GM18505 (cell line): ENCODE measurements around the gene MAB21L4.

Experiments
- ATAC-seq: cut with Tn5 transposase; IDR thresholded peaks from one replicate; pipeline ENCODE4 v1.9.1; 2021; ENCODE audit not compliant: unreplicated experiment
- POLR2A ChIP-seq: IDR thresholded peaks from 4 replicates; pipeline ENCODE4 v1.6.1; 2011; ENCODE audit warnings: borderline replicate concordance; ENCODE audit not compliant: insufficient read depth, insufficient read length; ENCODE audit errors: extremely low read depth

Gene MAB21L4

DNA sequence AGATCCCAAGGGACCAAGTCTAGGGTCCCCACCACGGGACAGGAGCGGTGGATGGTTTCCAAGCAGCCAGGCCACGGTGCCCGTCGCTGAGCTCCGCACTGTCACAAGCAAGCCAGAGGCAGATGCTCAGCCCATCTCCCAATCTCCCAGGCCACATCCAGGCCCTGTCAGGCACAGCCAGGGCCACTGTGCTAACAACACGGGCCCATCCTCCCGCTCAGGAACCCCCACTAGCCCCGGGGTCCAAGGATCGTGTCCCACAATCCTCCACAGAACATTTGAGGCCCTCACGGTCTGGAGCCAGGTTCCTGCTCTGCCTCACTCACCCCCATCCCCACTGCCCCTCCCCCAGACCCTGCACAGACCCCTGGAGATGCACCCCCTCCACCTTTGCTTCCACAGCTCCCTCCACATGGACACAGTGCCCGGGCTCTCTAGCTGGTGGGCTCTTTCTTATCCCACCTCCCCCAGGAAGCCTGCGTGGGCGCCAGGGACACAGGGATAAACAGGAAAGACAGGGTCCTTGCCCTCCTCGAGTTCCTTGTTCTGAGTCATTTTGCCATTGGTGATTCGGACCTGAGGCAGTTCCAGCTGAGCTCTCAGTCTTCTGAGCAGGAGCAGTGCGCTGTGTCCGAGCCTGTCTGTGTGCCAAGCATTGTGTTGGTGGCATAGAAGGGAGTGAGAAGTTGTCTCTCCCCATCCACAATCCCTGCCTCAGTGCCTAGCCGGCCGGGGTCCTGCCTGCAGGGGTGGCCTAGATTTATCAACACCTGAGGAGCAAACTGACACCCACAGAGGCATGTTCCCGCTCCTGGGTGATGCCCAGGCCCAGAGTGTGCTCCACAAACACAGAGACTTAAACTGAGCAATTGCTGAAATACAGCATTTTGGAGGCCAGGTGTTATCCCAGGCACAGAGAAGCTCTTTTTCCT lies 17.2 kb upstream of the MAB21L4 start:
- ATAC-seq, result no peak
- no peak for TF ChIP-seq POLR2A

GRCh38 chr2:240911641-240912265 lies 15.8 kb upstream of the MAB21L4 start:
- no peak for TF ChIP-seq POLR2A

GRCh38 chr2:240909216-240909974 lies 13.4 kb upstream of the MAB21L4 start:
- TF ChIP-seq POLR2A, result no peak
- ATAC-seq, result no peak

More at GRCh38 chr2:240911641-240912265, 15.8 kb upstream of the MAB21L4 start:
- ATAC-seq, result no peak

DNA sequence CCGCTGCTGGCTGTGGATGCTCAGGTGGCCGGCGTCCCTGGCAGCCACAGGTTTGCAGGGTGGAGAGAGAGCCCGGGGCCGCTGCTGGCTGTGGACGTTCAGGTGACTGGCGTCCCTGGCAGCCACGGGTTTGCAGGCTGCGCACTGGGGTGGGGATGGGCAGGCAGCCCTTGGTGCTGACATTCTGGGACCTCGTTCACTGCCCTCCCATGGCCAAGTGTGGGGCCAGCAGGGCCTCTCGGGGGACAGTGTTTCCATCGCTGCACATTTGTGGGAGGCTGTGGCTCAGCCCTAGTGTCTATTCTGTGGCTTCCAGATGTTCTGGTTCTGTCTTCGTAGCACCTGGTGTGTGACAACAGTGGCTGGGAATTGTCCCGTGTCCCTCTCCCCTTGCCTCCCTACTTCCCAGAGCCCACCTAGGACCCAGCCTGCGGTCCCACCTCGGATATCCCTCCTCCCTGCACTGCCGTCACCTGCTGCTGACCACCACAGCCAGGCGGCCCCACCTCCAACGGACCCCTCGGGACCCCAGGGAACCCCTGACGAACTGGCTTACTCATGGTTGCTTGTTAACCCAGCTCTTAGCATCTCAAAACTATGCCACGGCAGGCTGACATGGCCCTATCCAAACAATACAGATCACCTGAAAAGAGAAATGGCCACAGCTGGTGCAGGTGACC lies 11.1 kb upstream of the MAB21L4 start:
- ATAC-seq, result no peak
- TF ChIP-seq POLR2A, result no peak

DNA sequence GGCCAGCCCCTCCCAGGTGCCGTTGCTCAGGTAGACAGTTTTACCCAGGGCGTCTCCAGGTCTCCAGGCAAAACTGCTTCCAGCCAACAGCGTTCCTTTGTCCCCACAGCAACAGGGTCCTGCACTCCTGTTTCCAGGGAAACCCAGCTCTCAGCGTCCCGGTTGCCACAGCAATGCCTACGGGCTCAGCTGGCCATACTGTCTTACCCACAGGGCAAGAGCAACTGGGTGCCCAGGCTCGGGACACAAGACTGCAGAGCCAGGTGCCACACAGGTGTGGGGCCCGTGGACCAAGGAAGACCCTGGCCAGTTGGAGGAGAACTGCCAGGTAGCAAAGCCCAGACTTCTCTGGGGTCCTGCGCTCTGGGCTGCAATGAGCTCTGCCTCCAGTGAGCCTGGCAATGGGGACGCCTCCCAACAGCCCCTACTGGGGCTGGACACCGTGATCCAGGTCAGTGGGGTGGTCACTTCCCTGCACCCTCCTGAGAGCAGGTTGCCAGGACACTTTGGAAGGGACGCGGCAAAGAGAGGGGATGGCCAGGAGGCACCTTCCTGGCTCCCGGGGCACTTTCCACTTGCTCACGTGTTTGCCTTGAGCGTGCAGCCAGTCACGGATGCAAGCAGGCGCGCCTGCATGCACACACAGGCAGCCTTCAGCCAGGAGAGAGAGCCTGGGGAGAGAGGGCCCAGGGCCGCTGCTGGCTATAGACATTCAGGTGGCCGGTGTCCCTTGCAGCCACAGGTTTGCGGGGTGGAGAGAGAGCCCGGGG lies 10.4 kb upstream of the MAB21L4 start, which contains the start of gene CROCC2:
CROCC2 (plus strand) TSS at position 196 of the 770 bp plus-strand sequence; CDS start at position 374, 178 bp downstream.
- no peak for ATAC-seq
- TF ChIP-seq POLR2A, result no peak

GRCh38 chr2:240905176-240905781 lies 9.3 kb upstream of the MAB21L4 start:
- TF ChIP-seq POLR2A, result no peak
- no peak for ATAC-seq

GRCh38 chr2:240904216-240905175 lies 8.5 kb upstream of the MAB21L4 start:
- no peak for ATAC-seq
- no peak for TF ChIP-seq POLR2A

GRCh38 chr2:240903191-240904060 lies 7.5 kb upstream of the MAB21L4 start:
- TF ChIP-seq POLR2A, result no peak
- no peak for ATAC-seq

GRCh38 chr2:240902615-240903041 lies 6.7 kb upstream of the MAB21L4 start:
- no peak for TF ChIP-seq POLR2A
- ATAC-seq, result no peak

DNA sequence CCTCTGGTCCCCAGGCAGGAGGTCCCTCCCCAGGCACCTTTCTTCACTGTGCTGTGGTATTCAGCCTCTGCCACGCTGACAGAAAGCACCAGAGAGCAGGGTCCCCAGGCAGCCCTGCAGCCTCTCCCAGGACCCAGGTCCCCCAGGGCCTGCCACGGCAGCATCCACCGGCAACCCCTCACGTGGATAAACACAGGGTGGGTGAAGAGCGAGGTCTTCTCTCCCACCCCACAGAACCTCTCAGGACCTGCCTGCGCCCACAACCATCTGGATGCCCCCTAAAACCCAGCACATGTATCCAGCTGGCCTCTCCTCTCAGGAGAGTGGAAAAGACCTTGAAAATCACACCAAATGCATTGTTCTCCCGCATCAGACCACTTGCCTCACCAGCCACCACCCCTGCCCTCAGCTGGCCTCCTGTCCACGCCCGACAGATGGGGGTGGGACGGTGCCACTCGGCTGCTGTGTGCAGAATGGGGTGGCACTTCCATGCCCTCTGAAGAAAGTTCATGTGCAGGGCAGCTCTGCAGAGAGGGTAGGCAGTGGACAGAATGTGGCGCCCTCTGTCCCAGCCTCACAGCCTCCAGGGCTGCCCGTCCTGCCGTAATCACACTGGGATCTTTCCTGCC lies 6.1 kb upstream of the MAB21L4 start:
- TF ChIP-seq POLR2A, result no peak
- no peak for ATAC-seq
